ENCODE measurements around the gene SMCO1.
"Not testable (repeated sequence)": the region's sequence is repeated elsewhere in the genome, so short reads cannot be mapped to it uniquely, and the experiment has no call there.

Gene SMCO1, protein sequence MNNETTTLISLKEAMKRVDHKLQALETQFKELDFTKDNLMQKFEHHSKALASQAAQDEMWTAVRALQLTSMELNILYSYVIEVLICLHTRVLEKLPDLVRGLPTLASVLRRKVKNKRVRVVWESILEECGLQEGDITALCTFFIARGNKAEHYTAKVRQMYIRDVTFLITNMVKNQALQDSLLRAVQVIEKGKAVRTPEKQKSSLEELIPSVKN

DNA sequence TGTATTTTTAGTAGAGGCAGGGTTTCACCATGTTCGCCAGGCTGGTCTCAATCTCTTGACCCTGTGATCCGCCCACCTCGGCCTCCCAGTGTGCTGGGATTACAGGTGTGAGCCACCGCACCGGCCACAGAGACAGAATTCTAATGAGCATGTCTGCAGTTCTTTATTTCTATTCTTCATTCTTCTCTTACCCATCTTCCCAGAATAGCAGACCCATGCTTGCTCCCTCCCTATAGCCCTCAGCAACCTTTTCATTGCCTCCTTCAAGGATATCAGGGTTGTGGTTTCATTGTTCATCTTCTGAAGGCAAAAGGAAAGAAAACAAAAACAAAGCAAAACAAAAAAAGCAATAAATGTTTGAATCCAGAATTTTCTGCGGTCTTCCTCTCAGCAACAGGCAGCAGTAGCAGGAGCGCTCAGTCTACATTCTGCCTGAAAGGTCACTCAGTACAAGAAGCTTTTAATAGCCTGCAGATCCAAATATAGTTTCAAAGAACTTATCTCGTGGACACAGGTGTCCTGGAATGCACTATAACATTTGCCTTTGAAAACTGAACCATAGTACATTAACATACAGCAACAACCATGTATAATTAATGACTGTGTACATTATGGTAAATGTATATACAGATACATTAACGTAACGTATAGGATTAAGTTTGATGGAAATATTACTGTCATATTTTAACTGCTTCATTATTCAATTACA lies at the start of gene SMCO1:
SMCO1 (minus strand) TSS at position 434 of the 709 bp plus-strand sequence; CDS start at position 297, 137 bp downstream.
- no peak for DNase-seq (ENCODE audit: low spot score)

DNA sequence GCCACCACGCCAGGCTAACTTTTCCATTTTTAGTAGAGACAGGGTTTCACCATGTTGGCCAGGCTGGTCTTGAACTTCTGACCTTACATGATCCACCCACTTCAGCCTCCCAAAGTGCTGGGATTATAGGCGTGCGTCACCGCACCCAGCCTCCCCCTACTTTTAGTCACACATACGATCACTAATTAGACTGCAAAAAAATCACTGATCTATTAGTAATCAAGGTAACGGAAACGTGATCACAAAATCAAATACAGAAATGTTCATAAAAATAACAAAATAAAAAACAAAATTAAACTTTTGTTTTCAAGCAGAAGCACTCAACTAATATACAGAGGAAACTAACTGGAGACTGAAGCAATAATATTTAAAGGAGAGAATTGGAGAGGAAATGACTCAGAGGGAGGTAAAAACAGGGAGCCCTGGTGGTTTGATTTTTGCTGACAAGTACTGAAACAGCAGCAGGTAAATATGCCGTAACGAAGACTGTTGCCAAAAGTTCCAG lies 48.6 kb upstream of the SMCO1 start:
- peak; percentile 65 for DNase-seq (ENCODE audit: low spot score)

DNA sequence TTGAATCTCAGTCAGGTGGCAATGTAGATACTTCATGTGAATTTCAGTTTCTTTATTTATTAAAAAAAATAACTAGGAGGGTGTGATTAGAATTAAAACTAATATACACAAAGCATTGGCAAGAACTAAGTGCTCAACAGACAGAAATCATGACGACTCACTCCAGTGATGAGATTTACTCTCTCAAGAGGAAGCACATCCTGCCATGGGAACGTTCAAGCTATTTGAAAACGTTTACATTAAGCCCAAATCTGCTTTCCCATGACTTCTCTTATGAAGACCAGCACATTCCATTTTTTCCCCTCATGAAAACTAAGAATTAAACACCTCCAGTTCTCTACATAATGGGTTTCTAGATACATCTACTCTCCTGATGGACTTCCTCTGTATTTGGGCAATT lies 44.7 kb upstream of the SMCO1 start:
- no peak for DNase-seq (ENCODE audit: low spot score)

DNA sequence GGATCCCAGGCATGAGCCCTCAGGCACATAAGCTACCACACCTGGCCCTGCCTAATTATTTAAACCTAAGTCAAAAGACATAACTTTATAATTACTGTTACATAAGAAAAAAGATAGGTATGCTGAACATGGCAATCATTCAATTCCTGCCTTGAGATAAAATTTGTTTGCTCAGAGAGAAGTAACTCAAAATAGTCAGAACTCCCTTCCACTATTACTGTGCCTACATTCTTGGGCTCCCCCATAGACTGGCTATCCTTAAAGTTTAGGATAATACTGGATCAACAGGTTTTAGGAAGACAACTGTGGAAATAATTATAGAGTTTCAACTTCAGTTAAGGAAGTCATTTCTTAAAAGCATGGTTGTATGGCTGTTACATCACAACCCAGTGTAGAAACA lies 43.3 kb upstream of the SMCO1 start:
- no peak for DNase-seq (ENCODE audit: low spot score)

DNA sequence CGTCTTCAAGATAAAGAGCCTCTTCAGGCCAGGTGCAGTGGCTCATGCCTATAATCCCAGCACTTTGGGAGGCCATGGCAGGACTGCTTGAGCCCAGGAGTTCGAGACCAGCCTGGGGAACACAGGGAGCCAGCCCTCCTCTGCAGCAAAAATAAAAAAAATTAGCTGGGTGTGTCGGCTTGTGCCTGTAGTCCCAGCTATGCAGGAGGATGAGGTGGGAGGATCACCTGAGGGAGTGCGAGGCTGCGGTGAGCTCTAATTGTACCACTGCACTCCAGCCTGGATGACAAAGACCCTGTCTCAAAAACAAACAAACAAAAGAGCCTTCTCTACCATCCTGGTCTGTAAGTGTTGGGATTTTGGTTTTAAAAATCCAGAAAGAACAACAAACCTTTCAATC lies 42.1 kb upstream of the SMCO1 start:
- DNase-seq (ENCODE audit: low spot score), result no peak

DNA sequence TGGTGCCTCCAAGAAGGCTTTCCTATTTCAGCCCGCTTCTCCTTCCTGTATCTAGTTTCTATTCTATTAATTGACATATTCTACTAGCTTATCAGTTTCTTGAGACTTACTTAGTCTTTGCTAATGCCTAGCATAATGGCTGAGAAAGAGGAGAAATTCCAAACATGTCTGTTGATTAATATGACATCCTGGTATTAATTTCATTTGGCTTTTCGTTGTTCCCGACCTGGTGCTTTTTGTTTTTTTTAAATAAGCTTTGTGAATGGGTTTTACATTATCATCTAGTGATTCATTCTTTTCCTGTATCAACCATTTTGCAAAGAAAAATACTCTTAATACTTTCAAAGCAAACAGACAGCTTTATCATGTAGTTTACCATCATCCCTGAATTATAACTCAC lies 40.1 kb upstream of the SMCO1 start:
- no peak for DNase-seq (ENCODE audit: low spot score)

DNA sequence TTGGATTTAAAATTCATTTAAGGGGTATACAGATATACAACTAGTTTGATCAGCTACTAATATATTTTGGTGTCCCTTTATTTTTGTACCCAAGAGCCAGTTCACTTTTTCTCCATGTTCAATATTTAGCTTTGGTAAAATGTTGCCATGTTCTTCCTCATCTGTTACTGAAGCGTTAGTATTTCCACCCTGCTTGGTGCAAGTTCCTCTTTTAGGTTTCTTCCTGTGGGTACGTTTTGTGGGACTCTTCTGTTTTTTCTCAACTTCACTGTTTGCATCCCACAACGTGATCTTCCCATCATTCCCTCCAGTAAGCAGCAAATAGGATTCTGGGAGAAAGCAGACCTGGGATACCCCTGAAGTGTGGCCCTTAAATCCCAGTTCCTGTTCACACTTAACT lies 39.1 kb upstream of the SMCO1 start:
- no peak for DNase-seq (ENCODE audit: low spot score)

DNA sequence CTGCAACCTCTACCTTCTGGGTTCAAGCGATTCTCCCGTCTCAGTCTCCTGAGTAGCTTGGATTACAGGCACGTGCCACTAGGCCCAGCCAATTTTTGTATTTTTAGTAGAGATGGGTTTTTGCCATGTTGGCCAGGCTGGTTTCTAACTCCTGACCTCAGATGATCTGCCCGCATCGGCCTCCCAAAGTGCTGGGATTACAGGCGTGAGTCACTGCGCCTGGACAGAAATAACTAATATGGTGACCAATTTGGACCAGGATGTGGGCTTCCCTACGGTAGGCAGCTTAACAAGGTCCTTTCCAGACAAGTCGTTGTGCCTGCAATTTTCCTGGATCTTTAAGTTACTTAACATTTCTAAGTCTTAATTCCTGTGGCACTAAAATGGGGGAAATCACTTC lies 38.4 kb upstream of the SMCO1 start:
- no peak for DNase-seq (ENCODE audit: low spot score)

DNA sequence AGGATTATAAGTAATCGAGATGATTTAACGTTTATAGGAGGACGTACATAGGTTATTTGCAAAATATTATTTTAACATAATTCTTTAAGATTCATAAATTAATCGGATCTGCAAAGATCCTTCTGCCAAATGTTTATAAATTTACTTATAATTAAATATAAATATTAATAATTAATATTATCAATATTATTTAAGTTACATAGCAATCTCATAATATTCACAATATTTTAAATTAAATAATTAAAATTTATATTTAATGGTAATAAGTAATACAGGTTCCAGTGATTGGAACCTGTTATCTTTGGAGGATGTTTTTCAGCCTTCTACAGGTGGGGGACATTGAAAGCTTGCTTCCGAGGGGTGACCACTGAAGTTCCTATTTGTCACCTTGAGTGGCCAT lies 37.1 kb upstream of the SMCO1 start:
- no peak for DNase-seq (ENCODE audit: low spot score)

DNA sequence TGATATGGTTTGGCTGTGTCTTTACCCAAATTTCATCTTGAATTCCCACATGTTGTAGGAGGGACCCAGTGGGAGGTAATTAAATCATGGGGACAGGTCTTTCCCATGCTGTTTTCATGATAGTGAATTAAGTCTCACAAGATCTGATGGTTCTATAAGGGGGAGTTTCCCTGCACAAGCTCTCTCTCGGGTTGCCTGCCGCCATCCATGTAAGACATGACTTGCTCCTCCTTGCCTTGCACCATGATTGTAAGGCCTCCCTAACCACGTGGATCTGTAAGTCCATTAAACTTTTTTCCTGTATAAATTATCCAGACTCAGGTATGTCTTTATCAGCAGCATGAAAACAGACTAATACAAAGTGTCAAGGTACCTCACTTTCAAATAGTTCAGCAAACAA lies 35.0 kb upstream of the SMCO1 start:
- DNase-seq (ENCODE audit: low spot score), result not testable (repeated sequence)

DNA sequence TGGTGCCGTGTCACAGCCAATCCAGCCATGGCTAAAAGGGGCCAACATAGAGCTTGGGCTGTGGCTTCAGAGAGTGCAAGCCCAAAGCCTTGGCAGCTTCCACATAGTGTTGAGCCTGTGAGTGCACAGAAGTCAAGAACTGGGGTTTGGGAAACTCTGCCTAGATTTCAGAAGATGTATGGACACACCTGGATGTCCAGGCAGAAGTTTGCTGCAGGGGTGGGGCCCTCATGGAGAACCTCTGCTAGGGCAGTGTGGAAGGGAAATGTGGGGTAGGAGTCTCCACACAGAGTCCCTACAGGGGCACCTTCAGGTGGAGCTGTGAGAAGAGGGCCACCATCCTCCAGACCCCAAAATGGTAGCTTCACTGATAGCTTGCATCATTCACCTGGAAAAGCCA lies 34.2 kb upstream of the SMCO1 start:
- DNase-seq (ENCODE audit: low spot score), result not testable (repeated sequence)

DNA sequence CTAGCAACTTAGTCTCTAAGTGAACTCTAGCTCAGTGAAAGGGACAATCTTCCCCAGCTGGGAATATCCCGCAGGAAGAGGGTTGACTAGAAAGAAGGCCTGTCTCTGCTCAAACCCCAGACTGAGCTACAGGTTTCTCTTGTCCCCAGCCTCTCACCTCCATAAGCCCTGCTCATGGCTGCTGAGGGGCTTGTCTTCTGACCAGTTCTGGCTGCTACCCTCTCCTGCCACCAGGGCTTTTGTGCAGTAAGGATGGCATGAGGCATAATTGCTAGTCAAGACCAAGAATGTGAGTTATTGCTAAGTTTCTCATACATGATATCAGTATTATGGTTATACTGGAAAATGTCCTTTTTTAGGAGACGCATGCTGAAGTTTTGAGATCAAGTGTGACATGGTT lies 31.9 kb upstream of the SMCO1 start:
- no peak for DNase-seq (ENCODE audit: low spot score)

DNA sequence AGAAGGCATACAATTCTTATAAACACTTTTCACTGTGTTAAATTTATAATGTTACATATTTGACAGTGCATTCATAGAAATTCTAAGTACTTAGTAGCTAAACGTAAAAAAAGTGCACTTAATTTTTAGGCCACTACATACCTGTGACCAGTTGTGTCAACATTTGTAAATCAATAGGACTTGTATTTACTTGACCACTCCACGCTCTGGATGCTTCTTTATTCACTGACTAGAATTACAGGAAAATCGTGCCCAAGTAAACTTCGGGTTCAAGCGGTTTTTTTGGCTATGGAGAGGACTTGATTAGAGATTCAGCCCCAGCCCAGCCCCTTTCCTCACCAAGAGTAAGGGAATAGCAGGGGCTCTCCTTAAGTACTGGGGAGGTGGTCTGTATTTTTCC lies 31.4 kb upstream of the SMCO1 start:
- DNase-seq (ENCODE audit: low spot score), result no peak

DNA sequence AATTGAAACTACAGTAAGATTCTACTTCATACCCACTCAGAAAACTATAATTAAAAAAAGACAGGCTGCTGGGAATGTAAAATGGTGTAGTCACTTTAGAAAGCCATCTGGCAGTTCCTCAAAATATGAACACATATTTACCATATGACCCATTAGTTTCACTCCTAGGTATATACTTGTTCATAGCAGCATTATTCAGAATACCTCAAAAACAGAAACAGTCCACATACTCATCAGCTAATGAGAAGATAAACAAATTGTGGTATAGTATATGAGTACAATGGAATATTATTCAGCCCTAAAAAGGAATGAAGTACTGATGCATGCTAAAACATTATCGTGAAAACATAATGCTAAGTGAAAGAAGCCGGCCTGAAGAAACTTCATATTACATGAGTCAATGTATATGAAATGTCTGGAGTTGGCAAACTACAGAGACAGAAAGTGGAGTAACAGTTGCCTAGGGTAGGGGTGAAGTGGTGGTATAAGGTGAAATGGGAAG lies 29.4 kb upstream of the SMCO1 start:
- no peak for DNase-seq (ENCODE audit: low spot score)

DNA sequence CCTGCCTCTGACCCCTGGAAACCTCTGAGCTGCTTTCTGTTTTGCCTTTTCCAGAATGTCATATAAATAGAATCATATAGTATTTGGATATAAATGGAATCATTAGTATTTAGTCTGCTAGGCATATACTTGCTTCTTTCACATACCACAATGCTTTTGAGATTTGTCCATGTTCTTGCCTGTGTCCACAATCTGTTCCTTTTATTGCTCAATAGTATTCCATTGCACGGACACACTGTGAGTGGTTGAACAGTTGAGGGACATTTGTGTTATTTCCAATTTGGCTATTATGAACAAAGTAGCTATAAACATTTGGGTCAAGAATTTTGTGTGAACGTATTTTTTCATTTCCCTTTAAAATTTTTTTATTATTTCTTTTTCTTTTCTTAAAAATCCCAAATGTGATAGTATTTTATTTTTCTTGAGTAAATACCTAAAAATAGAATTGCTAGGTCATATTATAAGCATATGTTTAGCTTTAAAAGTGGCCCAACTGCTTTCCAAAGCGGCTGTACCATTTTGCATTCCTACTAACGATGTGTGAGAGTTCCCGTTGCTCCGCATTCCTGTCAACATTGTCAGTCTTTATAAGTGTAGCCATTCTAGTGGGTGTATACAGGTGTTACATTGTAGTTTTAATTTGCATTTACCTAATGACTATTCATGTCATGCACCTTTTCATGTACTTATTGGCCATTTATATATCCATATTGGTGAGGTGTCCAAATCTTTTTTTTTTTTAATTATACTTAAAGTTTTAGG lies 26.7 kb upstream of the SMCO1 start:
- no peak for DNase-seq (ENCODE audit: low spot score)

DNA sequence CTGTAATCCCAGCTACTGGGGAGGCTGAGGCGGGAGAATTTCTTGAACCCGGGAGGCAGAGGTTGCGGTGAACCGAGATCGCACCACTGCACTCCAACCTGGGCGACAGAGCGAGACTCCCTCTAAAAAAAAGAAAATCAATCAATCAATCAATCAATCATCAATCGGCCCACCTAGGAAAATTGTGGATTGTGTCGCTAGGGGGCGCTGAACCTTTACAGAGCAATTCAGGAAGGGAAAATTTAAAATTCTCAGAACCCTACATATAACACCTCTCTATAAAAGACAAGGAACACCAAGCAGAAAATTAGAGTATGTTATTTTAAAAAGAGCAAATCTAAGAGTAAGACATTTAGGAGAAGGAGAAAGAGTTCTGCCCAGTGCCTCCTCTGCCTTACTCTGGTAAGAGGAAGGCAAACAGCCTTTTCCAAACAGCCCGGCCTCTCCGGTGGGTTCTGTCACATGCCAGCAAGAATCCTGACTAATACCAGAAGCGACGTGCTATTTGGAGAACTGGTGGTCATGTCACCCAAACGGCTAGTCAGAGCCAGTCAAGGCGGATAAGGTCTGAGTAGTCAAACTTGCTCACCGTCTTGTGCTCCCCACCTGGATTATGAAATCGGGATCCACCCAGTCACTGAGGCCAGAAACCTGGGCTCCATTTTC lies 22.3 kb upstream of the SMCO1 start:
- peak; percentile 58 for DNase-seq (ENCODE audit: low spot score)

DNA sequence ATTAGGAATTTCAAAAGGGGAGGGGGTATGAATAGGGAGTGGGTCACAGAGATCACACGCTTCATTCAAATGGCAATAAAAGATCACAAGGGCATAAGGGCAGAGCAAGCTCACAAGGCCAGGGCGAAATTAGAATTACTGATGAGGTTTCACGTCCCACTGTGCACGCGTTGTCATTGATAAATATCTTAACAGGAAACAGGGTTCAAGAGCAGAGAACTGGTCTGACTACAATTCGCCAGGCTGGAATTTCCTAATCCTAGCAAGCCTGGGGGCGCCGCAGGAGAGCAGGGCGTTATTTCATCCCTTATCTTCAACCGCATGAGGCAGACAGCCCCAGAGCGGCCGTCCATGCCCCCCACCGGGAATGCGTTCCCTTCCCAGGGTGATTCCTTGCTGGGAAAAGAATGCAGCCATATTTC lies 18.1 kb upstream of the SMCO1 start:
- DNase-seq (ENCODE audit: low spot score), result no peak

DNA sequence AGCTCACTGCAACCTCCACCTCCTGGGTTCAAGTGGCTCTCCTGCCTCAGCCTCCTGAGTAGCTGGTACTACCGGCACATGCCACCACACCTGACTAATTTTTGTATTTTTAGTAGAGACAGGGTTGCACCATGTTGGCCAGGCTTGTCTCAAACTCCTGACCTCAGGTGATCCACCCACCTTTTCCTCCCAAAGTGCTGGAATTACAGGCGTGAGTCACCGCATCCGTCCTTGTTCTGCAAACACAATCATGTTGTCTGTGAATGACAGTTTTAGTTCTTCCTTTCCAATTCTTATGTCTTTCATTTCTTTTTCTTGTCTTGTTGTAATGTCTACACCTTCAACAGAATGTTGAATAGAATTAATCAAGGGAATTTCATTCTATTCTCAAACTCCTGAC lies 16.3 kb upstream of the SMCO1 start:
- no peak for DNase-seq (ENCODE audit: low spot score)

DNA sequence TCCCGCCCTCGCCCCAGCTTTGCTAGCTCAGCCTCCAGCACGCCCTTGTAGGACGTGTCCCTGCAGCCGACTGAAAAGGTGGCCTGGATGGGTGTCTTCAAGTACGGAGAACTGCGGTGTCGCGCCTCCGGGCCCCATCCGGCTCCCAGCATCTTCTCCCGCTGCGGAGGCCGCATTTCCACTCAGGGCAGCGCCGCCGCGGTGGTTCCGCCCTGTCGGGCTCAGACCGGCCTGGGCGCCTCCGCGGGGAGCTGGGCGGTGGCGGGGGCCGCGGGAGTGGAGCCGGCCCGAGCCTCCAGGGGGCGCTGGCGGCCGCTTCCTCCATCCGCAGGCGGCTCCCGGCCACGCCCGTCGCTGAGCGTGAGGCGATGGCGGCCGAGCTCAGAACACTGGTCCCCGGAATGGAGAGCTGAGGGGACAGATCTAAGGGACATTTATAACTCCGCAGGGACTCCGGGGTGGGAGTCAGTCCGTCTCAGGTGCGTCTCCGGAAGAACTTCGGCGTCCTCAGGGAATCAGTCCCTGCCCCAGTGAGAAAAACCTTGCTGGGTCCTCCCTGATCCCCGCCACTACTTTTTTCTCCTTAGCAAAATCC lies 13.6 kb upstream of the SMCO1 start:
- peak; percentile 78 for DNase-seq (ENCODE audit: low spot score)

DNA sequence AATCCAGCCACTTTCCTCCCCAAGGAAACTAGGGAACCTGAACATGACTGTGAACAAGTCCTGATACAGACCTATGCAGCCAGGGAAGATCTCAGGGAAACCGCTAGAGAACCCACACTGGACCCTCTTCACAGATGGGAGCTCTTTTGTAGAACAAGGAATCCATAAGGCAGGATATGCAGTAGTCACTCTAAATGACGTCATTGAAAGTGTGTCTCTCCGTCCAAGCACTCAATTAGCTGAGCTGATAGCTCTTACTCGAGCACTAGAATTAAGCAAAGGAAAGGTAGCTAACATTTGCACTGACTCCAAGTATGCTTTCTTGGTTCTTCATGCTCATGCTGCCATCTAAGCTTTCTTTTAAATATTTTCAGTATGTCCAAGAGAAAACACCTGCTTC lies 10.0 kb upstream of the SMCO1 start:
- no peak for DNase-seq (ENCODE audit: low spot score)

DNA sequence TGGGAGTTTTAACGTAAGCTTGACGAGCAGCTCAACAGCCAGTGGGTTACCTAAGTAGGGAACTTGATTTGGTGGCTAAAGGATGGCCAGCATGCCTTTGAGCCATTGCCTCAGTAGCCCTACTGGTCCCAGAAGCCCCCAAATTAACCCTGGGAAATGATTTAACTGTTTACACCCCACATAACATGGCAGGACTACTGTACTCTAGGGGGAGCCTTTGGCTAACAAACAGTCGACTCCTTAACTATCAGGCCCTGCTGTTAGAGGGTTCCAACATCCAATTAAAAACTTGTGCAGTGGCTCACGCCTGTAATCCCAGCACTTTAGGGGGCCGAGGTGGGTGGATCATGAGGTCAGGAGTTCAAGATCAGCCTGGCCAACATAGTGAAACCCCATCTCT lies 9.4 kb upstream of the SMCO1 start:
- no peak for DNase-seq (ENCODE audit: low spot score)

DNA sequence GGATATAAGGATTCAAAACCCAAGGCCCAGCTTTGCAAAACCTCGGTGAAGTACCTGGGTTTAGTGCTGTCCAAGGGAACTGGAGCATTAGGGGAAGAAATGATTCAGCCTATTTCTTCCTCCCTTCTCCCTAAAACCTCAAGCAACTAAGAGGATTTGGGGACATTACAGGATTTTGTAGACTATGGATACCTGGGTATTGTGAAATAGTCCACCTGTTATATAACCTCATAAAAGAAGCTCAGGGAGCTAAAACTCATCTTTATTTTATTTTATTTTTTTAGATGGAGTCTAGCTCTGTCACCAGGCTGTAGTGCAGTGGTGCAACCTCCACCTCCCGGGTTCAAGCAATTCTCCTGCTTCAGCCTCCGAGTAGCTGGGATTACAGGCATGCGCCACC lies 8.7 kb upstream of the SMCO1 start:
- DNase-seq (ENCODE audit: low spot score), result no peak

Data from CD4-positive, alpha-beta T cell treated with Interleukin-6 at 100 ng/mL for 8 hours (primary cell).